OCI-LY7 (cell line): Measurements from ENCODE around the gene ZNF451. TPM values are rescaled to one million over a fixed set of nuclear protein-coding genes. Genes with fewer than 3 reads are reported as not detected.

Experiments
- BruUV-seq: library from RNA; stranded (reverse); fragments of 400-500 nt; replicated peaks from 2 replicates; lab custom pipeline; 2021; lab: Mats Ljungman, UMichigan
- CTCF ChIA-PET: fragments of 300-600 bp; sonication (Branson Sonifier 250); formaldehyde crosslinking; loops from one replicate; lab custom pipeline; 2022; ENCODE audit warnings: antibody characterized with exemption; ENCODE audit not compliant: unreplicated experiment; lab: Charles Lee
- POLR2A ChIA-PET: fragments of 300-600 bp; sonication (Branson Sonifier 250); formaldehyde crosslinking; loops from one replicate; lab custom pipeline; 2022; ENCODE audit warnings: antibody characterized with exemption; lab: Charles Lee
- DNase-seq: peaks from one replicate; pipeline ENCODE4 v3.0.0-alpha.2; 2015; ENCODE audit warnings: low spot score
- H2AFZ ChIP-seq: fragments of 200-600 bp; sonication (generic), shearing (Covaris generic); 2 replicates; pipeline ENCODE4 v1.6.1; 2014; ENCODE audit warnings: mild to moderate bottlenecking, antibody characterized with exemption, low read length, moderate library complexity
- H3K27ac ChIP-seq: fragments of 200-600 bp; sonication (generic); 2 replicates; pipeline ENCODE4 v1.5.1; 2014; ENCODE audit warnings: mixed run types, low read depth, mild to moderate bottlenecking, moderate library complexity, low read length, inconsistent platforms; ENCODE audit not compliant: poor library complexity, severe bottlenecking
- H3K36me3 ChIP-seq: fragments of 200-600 bp; sonication (generic); 2 replicates; pipeline ENCODE4 v1.6.1; 2014; ENCODE audit warnings: mild to moderate bottlenecking, antibody characterized with exemption, low read length, moderate library complexity, mixed read lengths; ENCODE audit not compliant: insufficient read depth
- H3K4me1 ChIP-seq: fragments of 200-600 bp; sonication (generic); 2 replicates; pipeline ENCODE4 v1.5.1; 2014; ENCODE audit warnings: mild to moderate bottlenecking, low read length; ENCODE audit not compliant: insufficient read depth, poor library complexity, severe bottlenecking
- H3K4me2 ChIP-seq: fragments of 200-600 bp; sonication (generic); 2 replicates; pipeline ENCODE4 v1.6.1; 2014; ENCODE audit warnings: mild to moderate bottlenecking, low read length
- H3K4me3 ChIP-seq: fragments of 200-600 bp; sonication (generic); 2 replicates; pipeline ENCODE4 v1.5.1; 2014; ENCODE audit warnings: mild to moderate bottlenecking, low read depth, low read length; ENCODE audit not compliant: poor library complexity, severe bottlenecking
- H3K79me2 ChIP-seq: fragments of 200-600 bp; sonication (generic); 2 replicates; pipeline ENCODE4 v1.6.1; 2016; ENCODE audit warnings: low read depth, mild to moderate bottlenecking, low read length, moderate library complexity, mixed read lengths; ENCODE audit not compliant: insufficient read depth
- H3K9me2 ChIP-seq: fragments of 200-600 bp; sonication (generic); 2 replicates; pipeline ENCODE4 v1.6.1; 2016; ENCODE audit warnings: mild to moderate bottlenecking, low read length, mixed read lengths; ENCODE audit not compliant: insufficient read depth
- H3K9me3 ChIP-seq: fragments of 200-600 bp; sonication (generic); 2 replicates; pipeline ENCODE4 v1.6.1; 2014; ENCODE audit warnings: mild to moderate bottlenecking, mixed run types, low read length, mixed read lengths
- H4K20me1 ChIP-seq: fragments of 200-600 bp; sonication (generic); 2 replicates; pipeline ENCODE4 v1.6.1; 2014; ENCODE audit warnings: mild to moderate bottlenecking, antibody characterized with exemption, low read length, moderate library complexity, mixed read lengths; ENCODE audit not compliant: insufficient read depth
- CTCF ChIP-seq: fragments of 200-600 bp; sonication (generic); conservative IDR thresholded peaks from 2 replicates; pipeline ENCODE4 v1.5.1; 2014; ENCODE audit warnings: mild to moderate bottlenecking, antibody characterized with exemption, low read length, moderate library complexity, mixed read lengths
- EZH2phosphoT487 ChIP-seq: fragments of 200-600 bp; sonication (generic); IDR thresholded peaks from 2 replicates; pipeline ENCODE4 v1.6.1; 2018; ENCODE audit warnings: low read depth, borderline replicate concordance, mild to moderate bottlenecking, mixed run types, antibody characterized with exemption, low read length, moderate library complexity, mixed read lengths
- intact Hi-C: fragments of 100-400 bp; cut with micrococcal nuclease; formaldehyde crosslinking; loops from one replicate; pipeline ENCODE4 v1.10.0; 2022; ENCODE audit not compliant: unreplicated experiment
- total RNA-seq, 2 experiments: library from RNA; depleted of rRNA in 1 of 2; stranded (reverse); fragments of >200 nt in 1 of 2; shearing (Covaris generic) in 1 of 2; gene quantifications; 2 replicates each; pipeline ENCODE4 v1.2.3, GENCODE V29; 2014 to 2022

The ZNF451 gene
- total RNA-seq, 2 experiments from 2014 or later, result 50.0 to 66.7 TPM

GRCh38 chr6:57048577-57048976, 41.4 kb upstream of the ZNF451 start:
- Histone ChIP-seq H3K9me2 (no peaks in the 10 kb centered on the region), H3K4me3 (peak overlapping the region; percentile 64), H2AFZ (no peak overlapping the region), H3K79me2 (peaks cover 35% of the 10 kb centered on the region), H3K27ac (no peak overlapping the region), H3K36me3 (peaks cover 55% of the 10 kb centered on the region), H3K4me1 (peaks cover 24% of the 10 kb centered on the region), H3K4me2 (peak overlapping the region; percentile 71), H3K9me3 (no peaks in the 10 kb centered on the region), H4K20me1 (peaks cover 9% of the 10 kb centered on the region; the same call in 1 of the 2 replicates)
- ChIA-PET POLR2A (interaction anchor here (0.5 to 0.7 kb wide), 2 partner anchors 10 to 119 kb away, joined by 3 to 4 read pairs; no protein-coding TSS in a partner anchor), CTCF (no interaction called here)
- BruUV-seq, result no TSS peak
- intact Hi-C loops, result no loop called here
- TF ChIP-seq EZH2phosphoT487 (no peak), CTCF (no peak)
- DNase-seq, result no peak

GRCh38 chr6:57063847-57064246, 26.1 kb upstream of the ZNF451 start:
- H3K79me2 ChIP-seq, result no peaks in the 10 kb centered on the region
- BruUV-seq, result no TSS peak
- intact Hi-C loops, result no loop called here
- TF ChIP-seq EZH2phosphoT487, result no peak
- TF ChIP-seq CTCF, result no peak
- POLR2A ChIA-PET, result no interaction called here
- peaks cover 49% of the 10 kb centered on the region for H3K36me3 ChIP-seq
- DNase-seq, result no peak
- no peaks in the 10 kb centered on the region for H3K9me2 ChIP-seq
- no peak overlapping the region for H2AFZ ChIP-seq
- H4K20me1 ChIP-seq, result 0 out of 2 replicates have a peak, but pooled peaks cover 5% of the 10 kb centered on the region
- H3K4me3 ChIP-seq, result no peak overlapping the region
- no peak overlapping the region for H3K27ac ChIP-seq
- CTCF ChIA-PET, result no interaction called here
- no peak overlapping the region for H3K4me2 ChIP-seq
- no peaks in the 10 kb centered on the region for H3K9me3 ChIP-seq
- no peaks in the 10 kb centered on the region for H3K4me1 ChIP-seq

GRCh38 chr6:57064809-57065208, 25.2 kb upstream of the ZNF451 start:
- no peak for DNase-seq
- no peak overlapping the region for H2AFZ ChIP-seq
- no peak overlapping the region for H3K4me3 ChIP-seq
- H3K79me2 ChIP-seq, result no peaks in the 10 kb centered on the region
- no peaks in the 10 kb centered on the region for H3K4me1 ChIP-seq
- H3K4me2 ChIP-seq, result no peak overlapping the region
- no peaks in the 10 kb centered on the region for H3K9me3 ChIP-seq
- intact Hi-C loops, result no loop called here
- no peak overlapping the region for H3K27ac ChIP-seq
- ChIA-PET CTCF (no interaction called here), POLR2A (no interaction called here)
- 0 out of 2 replicates have a peak, but pooled peaks cover 5% of the 10 kb centered on the region for H4K20me1 ChIP-seq
- no TSS peak for BruUV-seq
- H3K36me3 ChIP-seq, result peaks cover 42% of the 10 kb centered on the region
- H3K9me2 ChIP-seq, result no peaks in the 10 kb centered on the region
- TF ChIP-seq CTCF (no peak), EZH2phosphoT487 (no peak)
